B cell (primary cell): Measurements from ENCODE around the gene RPP38. TPM values are rescaled to one million over a fixed set of nuclear protein-coding genes. Genes with fewer than 3 reads are reported as not detected.

ENCODE experiments used
- ATAC-seq: fragments of 200-7000 bp; cut with Tn5 transposase; one replicate; pipeline ENCODE4 v1.10.0; 2021; ENCODE audit warnings: low read depth, mild to moderate bottlenecking, moderate number of reproducible peaks, moderate library complexity
- CTCF ChIA-PET: fragments of 350-600 bp; sonication (Branson Sonifier 250); formaldehyde crosslinking; loops from one replicate; lab custom pipeline; 2021; ENCODE audit warnings: antibody characterized with exemption, inconsistent platforms; lab: Charles Lee
- POLR2A ChIA-PET: fragments of 350-600 bp; sonication (Branson Sonifier 250); formaldehyde crosslinking; loops from one replicate; lab custom pipeline; 2021; ENCODE audit warnings: antibody characterized with exemption; lab: Charles Lee
- DNase-seq: peaks from one replicate; pipeline ENCODE4 v3.0.0; 2013
- H2AFZ ChIP-seq: 2 replicates; pipeline ENCODE4 v1.6.1; 2012; ENCODE audit warnings: mild to moderate bottlenecking, low read depth, low read length; ENCODE audit not compliant: insufficient read depth, poor library complexity, severe bottlenecking
- H3K27ac ChIP-seq, 2 donors: 1 replicate in 1 of 2; 2 replicates in 1 of 2; pipeline ENCODE4 v1.5.1; 2012 to 2013; ENCODE audit warnings: low read length in 2 of 2, mild to moderate bottlenecking in 2 of 2, moderate library complexity in 1 of 2
- H3K27me3 ChIP-seq, 4 experiments: fragments of 200-600 bp in 1 of 4; sonication (generic) in 1 of 4; replicated peaks in 1 of 4; 1 replicate in 2 of 4; 2 replicates in 2 of 4; pipeline versions ENCODE4 v1.6.1 to v1.7.0; 2013 to 2016; ENCODE audit warnings: low read length in 3 of 4, mild to moderate bottlenecking in 2 of 4, mixed read lengths in 1 of 4, moderate library complexity in 1 of 4; ENCODE audit not compliant: insufficient read depth in 4 of 4, control insufficient read depth in 3 of 4; ENCODE audit errors: control extremely low read depth in 1 of 4
- H3K36me3 ChIP-seq, 2 experiments: replicated peaks in 1 of 2; 1 replicate in 1 of 2; 2 replicates in 1 of 2; pipeline versions ENCODE4 v1.6.1 to v1.7.1; 2013; ENCODE audit warnings: low read length in 1 of 2; ENCODE audit not compliant: insufficient read depth in 2 of 2, control insufficient read depth in 1 of 2; ENCODE audit errors: control extremely low read depth in 1 of 2, extremely low read depth in 1 of 2
- H3K4me1 ChIP-seq, 2 donors: fragments of 200-600 bp in 1 of 2; sonication (generic) in 1 of 2; 1 replicate in 1 of 2; 2 replicates in 1 of 2; pipeline versions ENCODE4 v1.5.1 to v1.6.1; 2013 to 2017; ENCODE audit warnings: low read length in 2 of 2; ENCODE audit not compliant: control insufficient read depth in 2 of 2, insufficient read depth in 2 of 2
- H3K4me2 ChIP-seq: replicated peaks from 2 replicates; pipeline ENCODE3; 2012; ENCODE audit warnings: mild to moderate bottlenecking, low read depth, low read length; ENCODE audit not compliant: poor library complexity, severe bottlenecking
- H3K4me3 ChIP-seq, 5 experiments: fragments of 200-600 bp in 1 of 5; sonication (generic) in 1 of 5; 1 replicate in 3 of 5; 2 replicates in 2 of 5; pipeline versions ENCODE4 v1.5.1 to v1.7.0; 2011 to 2016; ENCODE audit warnings: low read length in 4 of 5, mild to moderate bottlenecking in 4 of 5, low read depth in 2 of 5, control low read depth in 1 of 5, moderate library complexity in 1 of 5; ENCODE audit not compliant: insufficient read depth in 1 of 5; ENCODE audit errors: control extremely low read depth in 1 of 5, extremely low read depth in 1 of 5
- H3K79me2 ChIP-seq: fragments of 200-600 bp; sonication (generic); one replicate; pipeline ENCODE4 v1.6.0; 2016; ENCODE audit warnings: low read length; ENCODE audit not compliant: control insufficient read depth, insufficient read depth
- H3K9ac ChIP-seq: fragments of 200-600 bp; sonication (generic); 2 replicates; pipeline ENCODE4 v1.6.1; 2017; ENCODE audit warnings: mild to moderate bottlenecking, low read length, moderate library complexity
- H3K9me3 ChIP-seq, 3 donors: one replicate each; pipeline versions ENCODE4 v1.6.1 to v1.7.1; 2013; ENCODE audit warnings: low read length in 2 of 3; ENCODE audit not compliant: control insufficient read depth in 2 of 3, insufficient read depth in 1 of 3; ENCODE audit errors: control extremely low read depth in 1 of 3
- H4K20me1 ChIP-seq: 2 replicates; pipeline ENCODE4 v1.6.0; 2012; ENCODE audit warnings: mild to moderate bottlenecking, low read length; ENCODE audit not compliant: insufficient read depth, control insufficient read depth, poor library complexity, severe bottlenecking
- H3K27ac Mint-ChIP-seq: one replicate; pipeline ENCODE4 v1.8.0; 2021; ENCODE audit warnings: mixed read lengths
- H3K27me3 Mint-ChIP-seq: one replicate; pipeline ENCODE4 v1.8.0; 2021; ENCODE audit warnings: mixed read lengths
- H3K4me1 Mint-ChIP-seq: one replicate; pipeline ENCODE4 v1.8.0; 2021; ENCODE audit warnings: mixed read lengths
- H3K4me3 Mint-ChIP-seq: one replicate; pipeline ENCODE4 v1.8.0; 2021; ENCODE audit warnings: mixed read lengths
- H3K9me3 Mint-ChIP-seq: one replicate; pipeline ENCODE4 v1.8.0; 2022; ENCODE audit warnings: mixed read lengths; ENCODE audit not compliant: insufficient read depth
- EZH2 ChIP-seq: IDR thresholded peaks from 2 replicates; pipeline ENCODE4 v1.6.1; 2012; ENCODE audit warnings: borderline replicate concordance, low read depth, mild to moderate bottlenecking, moderate library complexity, low read length; ENCODE audit not compliant: insufficient read depth, poor library complexity, severe bottlenecking
- WGBS: methylation state at CpG from one replicate; pipeline ENCODE4 v1.1.5; 2013; ENCODE audit warnings: missing lambda C conversion rate; ENCODE audit not compliant: insufficient coverage; 5-methylcytosine and 5-hydroxymethylcytosine counted together
- intact Hi-C: fragments of 100-400 bp; cut with micrococcal nuclease; formaldehyde crosslinking; loops from one replicate; pipeline ENCODE4 v1.10.0; 2022
- polyA plus RNA-seq: library from polyadenylated mRNA; depleted of rRNA; stranded (reverse); fragments of >200 nt; gene quantifications from 2 replicates; pipeline ENCODE4 v1.2.3, GENCODE V29; 2012
- total RNA-seq, 2 donors: library from RNA; stranded (reverse); fragments of 120-200 nt in 1 of 2; gene quantifications; 1 replicate in 1 of 2; 2 replicates in 1 of 2; pipeline versions ENCODE4 v1.2.3 to v1.2.4, GENCODE V29; 2013 to 2022
- TF ChIP-seq, protein P1 (sequence below): fragments of 200-600 bp; IDR thresholded peaks from one replicate; pipeline ENCODE4 v1.8.0; 2022; ENCODE audit warnings: antibody characterized with exemption, mild to moderate bottlenecking

Gene RPP38
- total and polyA plus RNA-seq, 2 donors (not counting 1 experiment from before 2014, with no cell fraction given): 12.7 to 24.8 TPM

DNA sequence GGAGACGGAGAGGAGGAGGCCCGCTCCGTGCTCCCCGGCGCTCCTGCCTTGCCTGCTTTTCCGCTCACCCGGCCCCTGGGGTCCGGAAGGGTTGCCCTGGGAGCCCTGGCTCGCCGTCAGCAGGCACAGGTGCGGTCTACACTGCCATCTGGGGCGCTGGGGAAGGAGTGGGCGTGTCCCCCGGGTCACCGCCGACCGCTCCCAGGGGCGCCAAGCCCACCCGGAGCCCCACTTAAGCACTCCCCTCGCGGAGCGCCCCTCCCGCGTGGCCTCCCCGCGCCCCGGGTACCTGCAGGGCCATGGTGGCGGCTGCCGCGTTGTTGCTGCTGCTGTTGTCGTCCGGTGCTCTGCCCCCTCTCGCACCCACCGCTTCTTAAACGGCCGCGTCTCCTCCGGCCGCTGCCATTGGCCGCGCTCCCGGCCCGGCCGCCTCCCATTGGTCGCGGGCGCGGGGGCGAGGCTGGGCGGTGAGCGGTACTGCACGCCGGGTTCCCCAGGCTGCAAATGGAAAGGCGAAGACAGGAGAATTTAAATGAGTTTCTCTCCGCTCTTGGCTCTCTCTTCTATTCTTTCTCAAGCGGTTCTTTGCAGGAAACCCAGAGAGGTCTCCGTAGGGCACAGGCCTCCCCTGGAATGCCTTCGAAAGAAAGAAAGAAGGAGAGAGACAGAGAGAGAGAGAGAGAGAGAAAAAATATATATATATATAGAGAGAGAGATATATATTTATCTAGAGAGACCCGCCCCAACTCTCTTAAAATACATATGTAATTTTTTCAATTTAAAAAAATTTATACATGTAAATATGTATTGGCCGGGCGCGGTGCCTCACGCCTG is 8.5 kb upstream of the RPP38 start, which contains the start of gene ACBD7:
Gene ACBD7, minus strand, starts transcription at position 349 of the 834 bp plus-strand sequence. Its CDS starts 48 bp downstream, at position 301.
- peak within 1 kb of the TSS; percentile 87 for H3K4me3 Mint-ChIP-seq
- DNase-seq (peak; percentile 88), ATAC-seq (peak; percentile 100)
- ChIA-PET CTCF (no interaction called here), POLR2A (no interaction called here)
- Histone ChIP-seq H3K9ac (peak within 1 kb of the TSS; percentile 57), H3K27ac (no peak within 1 kb of the TSS), H3K27me3 (no peaks in the 10 kb centered on the region), H4K20me1 (no peaks in the 10 kb centered on the region), H3K4me1 (peaks cover 0 to 9% of the 10 kb centered on the region in 2 donors), H3K4me2 (peak within 1 kb of the TSS; percentile 77), H3K4me3 (peak within 1 kb of the TSS in 4 of 5 experiments; percentile 44 to 61 (median 56)), H2AFZ (peak within 1 kb of the TSS; percentile 81), H3K9me3 (no peaks in the 10 kb centered on the region), H3K36me3 (no peaks in the 10 kb centered on the region), H3K79me2 (no peaks in the 10 kb centered on the region)
- peaks cover 3% of the 10 kb centered on the region for H3K4me1 Mint-ChIP-seq
- H3K27me3 Mint-ChIP-seq: no peaks in the 10 kb centered on the region
- intact Hi-C loops: loop anchor here (1.0 to 2.0 kb wide), 2 partner anchors 9 to 80 kb away; partner anchors contain the start of genes NMT2 and RPP38
- H3K27ac Mint-ChIP-seq: no peak within 1 kb of the TSS
- no peak for TF ChIP-seq EZH2
- TF ChIP-seq, protein P1, sequence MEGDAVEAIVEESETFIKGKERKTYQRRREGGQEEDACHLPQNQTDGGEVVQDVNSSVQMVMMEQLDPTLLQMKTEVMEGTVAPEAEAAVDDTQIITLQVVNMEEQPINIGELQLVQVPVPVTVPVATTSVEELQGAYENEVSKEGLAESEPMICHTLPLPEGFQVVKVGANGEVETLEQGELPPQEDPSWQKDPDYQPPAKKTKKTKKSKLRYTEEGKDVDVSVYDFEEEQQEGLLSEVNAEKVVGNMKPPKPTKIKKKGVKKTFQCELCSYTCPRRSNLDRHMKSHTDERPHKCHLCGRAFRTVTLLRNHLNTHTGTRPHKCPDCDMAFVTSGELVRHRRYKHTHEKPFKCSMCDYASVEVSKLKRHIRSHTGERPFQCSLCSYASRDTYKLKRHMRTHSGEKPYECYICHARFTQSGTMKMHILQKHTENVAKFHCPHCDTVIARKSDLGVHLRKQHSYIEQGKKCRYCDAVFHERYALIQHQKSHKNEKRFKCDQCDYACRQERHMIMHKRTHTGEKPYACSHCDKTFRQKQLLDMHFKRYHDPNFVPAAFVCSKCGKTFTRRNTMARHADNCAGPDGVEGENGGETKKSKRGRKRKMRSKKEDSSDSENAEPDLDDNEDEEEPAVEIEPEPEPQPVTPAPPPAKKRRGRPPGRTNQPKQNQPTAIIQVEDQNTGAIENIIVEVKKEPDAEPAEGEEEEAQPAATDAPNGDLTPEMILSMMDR: peak; percentile 53
- under 1% methylated on average over 51 of the region's 63 CpGs for WGBS
- no peaks in the 10 kb centered on the region for H3K9me3 Mint-ChIP-seq

DNA sequence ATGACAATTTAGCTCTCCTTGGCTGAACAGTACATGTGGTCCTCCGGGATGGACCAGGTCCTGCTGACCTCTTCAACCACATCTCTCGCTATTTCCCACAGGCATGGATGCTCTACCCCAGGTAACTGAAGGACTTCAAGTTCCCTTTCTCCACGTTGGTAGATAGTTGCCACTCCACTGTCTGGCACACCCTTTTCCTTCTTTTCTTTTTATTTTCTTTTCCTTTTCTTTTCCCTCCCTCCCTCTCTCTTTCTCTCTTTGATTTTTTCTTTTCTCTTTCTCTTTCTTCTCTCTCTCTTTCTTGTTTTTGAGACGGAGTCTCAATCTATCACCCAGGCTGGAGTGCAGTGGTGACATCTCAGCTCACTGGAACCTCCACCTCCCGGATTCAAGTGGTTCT is 5.7 kb upstream of the RPP38 start:
- Histone ChIP-seq H3K9me3 (no peaks in the 10 kb centered on the region), H3K27ac (no peak overlapping the region), H3K36me3 (no peaks in the 10 kb centered on the region), H3K4me1 (peaks cover 1 to 11% of the 10 kb centered on the region in 2 donors), H3K4me2 (no peak overlapping the region), H3K79me2 (no peaks in the 10 kb centered on the region), H3K27me3 (no peaks in the 10 kb centered on the region), H2AFZ (no peak overlapping the region), H3K4me3 (no peak overlapping the region), H3K9ac (no peak overlapping the region), H4K20me1 (no peaks in the 10 kb centered on the region)
- no peak for TF ChIP-seq EZH2
- TF ChIP-seq, protein P1: no peak
- DNase-seq (no peak), ATAC-seq (no peak)
- H3K27me3 Mint-ChIP-seq: no peaks in the 10 kb centered on the region
- H3K9me3 Mint-ChIP-seq: no peaks in the 10 kb centered on the region
- ChIA-PET POLR2A (no interaction called here), CTCF (no interaction called here)
- 90% methylated on average over 4 of the region's 5 CpGs for WGBS
- H3K4me1 Mint-ChIP-seq: peaks cover 4% of the 10 kb centered on the region
- H3K27ac Mint-ChIP-seq: no peak overlapping the region
- H3K4me3 Mint-ChIP-seq: no peak overlapping the region
- intact Hi-C loops: no loop called here
